Measurements from ENCODE around the gene C5orf52.
"Not testable (repeated sequence)": the region's sequence is repeated elsewhere in the genome, so short reads cannot be mapped to it uniquely, and the experiment has no call there.

Gene C5orf52

DNA sequence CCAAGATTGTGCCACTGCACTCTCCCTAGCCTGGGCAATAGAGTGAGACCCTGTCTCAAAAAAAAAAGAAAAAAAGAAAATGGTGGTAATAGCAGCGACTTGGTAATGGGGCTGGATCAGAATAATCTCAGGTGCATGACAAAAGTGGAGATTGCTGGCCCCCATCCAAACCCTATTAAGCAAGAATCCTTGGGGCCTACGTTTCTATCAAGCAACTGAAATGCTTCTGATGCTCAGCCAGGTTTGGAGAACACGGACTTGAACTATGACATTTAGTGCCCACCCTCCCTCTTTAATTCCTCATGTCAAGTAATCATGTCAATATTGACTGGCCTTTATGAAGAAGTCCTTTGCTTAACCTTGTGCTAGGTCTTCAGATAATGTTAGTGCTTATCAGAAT is 6.6 kb downstream of the C5orf52 start:
- no peak for DNase-seq (ENCODE audit: low read depth in 2 of 2, low spot score in 1 of 2)

DNA sequence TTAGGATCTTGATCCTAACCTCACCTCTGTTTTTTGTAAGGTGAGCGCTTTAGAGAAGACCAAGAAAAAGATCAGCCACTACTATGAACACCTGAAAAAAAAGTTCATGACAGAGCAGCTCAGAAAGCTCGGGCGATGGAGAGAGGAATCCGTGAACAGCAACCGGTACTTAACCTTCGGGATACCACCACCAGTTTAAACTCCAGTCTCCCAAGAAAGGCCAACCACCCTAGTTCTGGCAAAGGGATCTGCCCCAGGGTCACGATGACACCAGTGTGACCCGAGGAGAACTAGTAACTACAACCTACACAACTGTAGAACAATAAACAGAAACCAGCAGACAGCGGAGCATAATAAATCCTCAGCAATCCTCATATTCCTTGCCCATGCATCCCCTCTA is 8.5 kb downstream of the C5orf52 start:
- DNase-seq (ENCODE audit: low read depth in 2 of 2, low spot score in 1 of 2), result no peak

DNA sequence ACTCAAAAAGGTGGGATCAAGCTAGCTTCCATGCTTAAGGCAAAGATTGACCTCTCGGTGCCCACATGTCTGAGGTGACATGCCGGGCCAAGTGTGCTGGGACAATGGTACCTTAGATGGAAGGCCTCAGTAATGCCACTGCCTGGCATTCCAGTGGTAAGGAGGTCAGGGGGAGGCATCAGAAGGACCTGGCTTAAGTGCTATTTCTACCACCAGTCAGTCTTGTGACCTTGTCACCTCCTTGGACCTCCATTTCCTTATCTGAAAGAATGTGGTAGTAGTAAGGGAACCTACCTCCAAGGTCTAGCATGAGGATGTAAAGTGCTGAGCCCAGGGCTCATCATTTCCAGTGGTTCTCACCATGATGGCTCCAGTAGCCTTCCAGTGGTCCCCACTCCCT is 8.9 kb downstream of the C5orf52 start:
- no peak for DNase-seq (ENCODE audit: low read depth in 2 of 2, low spot score in 1 of 2)

DNA sequence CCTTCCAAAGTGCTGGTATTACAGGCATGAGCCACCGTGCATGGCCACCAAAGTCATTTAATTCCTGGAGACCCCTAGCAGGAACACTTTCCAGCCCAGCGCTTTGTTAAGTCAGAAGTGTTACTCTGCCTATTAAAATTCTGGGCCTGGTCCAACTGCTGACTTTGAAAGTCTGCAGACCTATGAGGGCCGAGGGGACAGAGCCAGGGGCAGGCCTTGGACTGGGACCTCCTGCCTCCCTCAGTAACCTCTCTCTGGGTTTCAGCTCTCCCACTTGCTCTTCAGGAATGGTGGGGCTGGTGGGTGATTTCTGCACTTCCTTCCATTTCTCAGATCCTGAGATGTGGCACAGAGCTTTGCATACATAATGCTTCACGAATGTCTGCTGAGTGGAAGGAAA is 9.7 kb downstream of the C5orf52 start:
- no peak for DNase-seq (ENCODE audit: low read depth in 2 of 2, low spot score in 1 of 2)

DNA sequence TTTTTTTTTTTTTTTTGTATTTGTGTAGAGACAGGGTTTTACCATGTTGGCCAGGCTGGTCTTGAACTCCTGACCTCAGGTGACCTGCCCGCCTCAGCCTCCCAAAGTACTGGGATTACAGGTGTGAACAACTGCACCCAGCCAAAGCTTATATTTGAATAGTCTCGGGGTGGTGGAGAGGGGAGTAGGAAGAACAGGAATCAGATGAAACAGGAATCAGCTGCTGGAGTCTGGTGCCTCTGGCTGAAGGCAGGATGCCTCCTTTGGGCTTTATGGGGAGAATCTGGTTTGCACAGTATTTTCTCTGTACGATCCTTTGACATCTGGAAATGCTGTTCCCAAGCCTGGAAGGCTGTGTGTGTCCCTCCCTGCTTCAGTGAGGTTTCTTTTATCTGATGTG is 10.9 kb downstream of the C5orf52 start:
- no peak for DNase-seq (ENCODE audit: low read depth in 2 of 2, low spot score in 1 of 2)

GRCh38 chr5:157686276-157687197 is 15.2 kb downstream of the C5orf52 start:
- not testable (repeated sequence) for DNase-seq (ENCODE audit: low read depth in 2 of 2, low spot score in 1 of 2)

DNA sequence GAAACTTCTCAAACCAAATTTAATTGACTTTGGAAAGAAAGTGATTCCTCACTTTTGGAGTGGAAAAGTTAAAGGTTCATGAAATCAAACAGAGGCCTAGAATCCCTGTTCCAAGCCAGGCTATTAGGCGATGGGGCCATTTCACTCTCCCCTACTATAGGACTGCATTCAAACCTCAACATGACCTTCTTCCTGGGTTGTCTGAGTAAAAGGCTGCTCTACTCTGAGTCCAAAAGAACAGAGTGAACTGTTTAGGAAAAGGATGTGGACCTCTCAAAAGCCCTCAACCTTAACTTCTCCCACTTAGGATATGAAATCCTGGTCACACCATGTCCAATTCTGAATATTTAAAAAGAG is 15.8 kb downstream of the C5orf52 start:
- DNase-seq (ENCODE audit: low read depth in 2 of 2, low spot score in 1 of 2), result no peak

DNA sequence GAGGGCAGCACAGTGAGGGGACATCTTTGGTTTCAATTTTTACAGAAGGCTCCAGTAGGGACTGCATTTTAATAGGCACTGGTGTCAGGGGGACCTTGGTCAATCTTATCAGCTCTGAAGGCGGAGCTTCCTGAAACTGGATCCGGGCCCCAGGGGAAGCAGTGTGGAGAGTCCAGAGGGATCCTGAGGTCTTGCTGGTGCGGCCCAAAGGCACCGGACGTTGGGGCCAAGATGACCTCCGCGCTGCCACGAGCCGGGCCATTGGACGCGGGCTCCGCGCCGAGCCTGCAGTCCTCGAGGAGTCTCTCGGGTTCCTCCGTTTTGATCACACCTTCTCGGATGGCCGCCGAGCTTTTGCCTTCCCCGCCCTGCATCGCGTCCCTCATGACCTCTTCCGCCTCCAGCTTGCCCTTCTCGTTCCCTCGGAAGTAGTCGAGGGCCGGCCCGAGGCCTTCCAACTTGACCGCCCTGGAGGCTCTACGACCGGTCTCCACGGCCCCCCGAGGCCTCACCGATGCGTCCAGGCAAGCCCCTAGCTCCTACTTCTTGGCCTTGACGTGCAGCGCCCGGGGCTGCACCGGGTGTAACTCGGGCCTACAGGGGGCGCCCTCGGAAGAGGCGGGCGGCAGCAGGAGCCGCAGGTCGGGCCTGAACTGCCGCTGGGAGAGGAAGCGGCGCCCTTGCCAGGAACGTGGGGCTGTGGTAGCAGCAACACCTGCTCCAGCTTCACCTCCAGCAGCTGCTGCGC is 18.8 kb downstream of the C5orf52 start:
- no peak for DNase-seq (ENCODE audit: low read depth in 2 of 2, low spot score in 1 of 2)

- DNase-seq (ENCODE audit: low read depth in 2 of 2, low spot score in 1 of 2), result no peak
Measured at GRCh38 chr5:157690690-157691433, 19.5 kb downstream of the C5orf52 start.

DNA sequence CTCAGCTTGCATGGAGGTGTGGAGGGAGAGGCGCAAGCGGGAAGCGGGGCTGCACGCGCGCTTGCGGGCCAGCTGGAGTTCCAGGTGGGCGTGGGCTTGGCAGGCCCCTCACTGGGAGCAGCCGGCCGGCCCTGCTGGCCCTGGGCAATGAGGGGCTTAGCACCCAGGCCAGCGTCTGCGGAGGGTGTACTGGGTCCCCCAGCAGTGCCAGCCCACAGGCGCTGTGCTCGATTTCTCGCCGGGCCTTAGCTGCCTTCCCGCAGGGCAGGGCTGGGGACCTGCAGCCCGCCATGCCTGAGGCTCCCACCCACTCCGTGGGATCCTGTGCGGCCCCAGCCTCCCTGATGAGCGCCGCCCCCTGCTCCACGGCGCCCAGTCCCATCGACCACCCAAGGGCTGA is 22.5 kb downstream of the C5orf52 start:
- not testable (repeated sequence) for DNase-seq (ENCODE audit: low read depth in 2 of 2, low spot score in 1 of 2)

GRCh38 chr5:157696154-157696553 is 24.8 kb downstream of the C5orf52 start:
- not testable (repeated sequence) for DNase-seq (ENCODE audit: low read depth in 2 of 2, low spot score in 1 of 2)

GRCh38 chr5:157698674-157699073 is 27.3 kb downstream of the C5orf52 start:
- not testable (repeated sequence) for DNase-seq (ENCODE audit: low read depth in 2 of 2, low spot score in 1 of 2)

DNA sequence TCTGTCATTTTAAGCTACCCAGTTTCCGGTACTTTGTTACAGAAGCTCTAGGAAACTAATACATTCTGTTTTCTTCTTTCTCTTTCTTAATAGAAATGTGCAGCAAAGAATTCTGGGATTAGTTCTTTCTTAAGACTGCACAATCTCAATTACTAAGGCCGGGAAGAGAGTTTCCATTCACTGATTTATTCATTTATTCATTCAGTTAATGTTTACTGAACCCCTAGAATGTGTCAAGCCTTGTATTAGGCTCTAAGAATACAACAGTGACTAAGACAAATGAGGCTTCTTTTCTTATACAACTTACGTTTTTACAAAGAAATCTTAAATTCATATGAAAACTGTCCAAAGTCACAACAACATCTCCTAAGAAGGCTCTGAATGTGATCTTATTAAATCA is 32.4 kb downstream of the C5orf52 start:
- DNase-seq (ENCODE audit: low read depth in 2 of 2, low spot score in 1 of 2), result no peak

GRCh38 chr5:157708866-157709265 is 37.5 kb downstream of the C5orf52 start:
- DNase-seq (ENCODE audit: low read depth in 2 of 2, low spot score in 1 of 2), result no peak

- no peak for DNase-seq (ENCODE audit: low read depth in 2 of 2, low spot score in 1 of 2)
Measured at GRCh38 chr5:157709346-157709745, 38.0 kb downstream of the C5orf52 start.

DNA sequence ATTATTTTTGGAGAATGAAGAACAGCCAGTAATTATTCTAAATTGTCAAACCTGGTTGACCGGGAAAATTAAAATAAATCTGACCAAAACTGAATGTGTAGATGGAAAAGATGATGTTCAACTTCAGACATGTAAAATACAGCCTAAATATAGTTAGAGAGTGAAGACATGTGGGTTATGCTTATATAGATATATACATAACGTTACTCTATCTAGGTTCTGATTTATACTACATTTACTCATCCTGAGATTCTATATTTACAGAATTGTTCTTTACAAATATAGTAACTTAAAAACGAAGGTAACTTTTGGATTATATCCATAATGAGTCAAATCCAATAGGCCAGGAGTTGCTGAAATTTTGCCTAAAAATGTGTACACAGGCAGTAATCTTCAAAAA is 39.1 kb downstream of the C5orf52 start:
- no peak for DNase-seq (ENCODE audit: low read depth in 2 of 2, low spot score in 1 of 2)

GRCh38 chr5:157710882-157711281 is 39.5 kb downstream of the C5orf52 start:
- DNase-seq (ENCODE audit: low read depth in 2 of 2, low spot score in 1 of 2), result no peak

GRCh38 chr5:157713830-157714595 is 42.7 kb downstream of the C5orf52 start:
- DNase-seq (ENCODE audit: low read depth in 2 of 2, low spot score in 1 of 2), result no peak

- no peak for DNase-seq (ENCODE audit: low read depth in 2 of 2, low spot score in 1 of 2)
Measured at GRCh38 chr5:157714596-157714864, 43.2 kb downstream of the C5orf52 start.

DNA sequence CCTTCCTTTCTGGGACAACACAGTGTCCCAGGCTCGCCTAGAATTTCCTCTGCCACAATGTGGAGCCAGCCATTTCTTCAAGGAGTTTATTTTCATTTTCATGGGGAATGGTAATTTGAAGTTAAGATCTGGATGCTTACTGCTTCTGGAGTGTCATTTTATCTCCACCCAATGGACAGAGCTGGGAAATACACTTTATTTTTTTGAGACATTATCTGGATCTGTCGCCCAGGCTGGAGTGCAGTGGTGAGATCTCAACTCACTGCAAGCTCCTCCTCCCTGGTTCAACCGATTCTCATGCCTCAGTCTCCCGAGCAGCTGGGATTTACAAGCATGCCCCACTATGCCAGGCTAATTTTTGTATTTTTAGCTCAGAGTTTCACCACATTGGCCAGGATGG is 47.2 kb downstream of the C5orf52 start:
- no peak for DNase-seq (ENCODE audit: low read depth in 2 of 2, low spot score in 1 of 2)

- no peak for DNase-seq (ENCODE audit: low read depth in 2 of 2, low spot score in 1 of 2)
Measured at GRCh38 chr5:157719245-157719644, 47.9 kb downstream of the C5orf52 start.
